SU-DHL-6 (cell line): ENCODE data around the gene GPR161.

ENCODE experiments used
- CTCF ChIP-seq: fragments of 200-600 bp; sonication (generic); IDR thresholded peaks from one replicate; pipeline ENCODE4 v1.5.1; 2017; ENCODE audit warnings: antibody characterized with exemption, mild to moderate bottlenecking, low read length, moderate library complexity; ENCODE audit not compliant: insufficient read depth, poor library complexity, severe bottlenecking
- EZH2phosphoT487 ChIP-seq: fragments of 200-600 bp; sonication (generic), shearing (Covaris generic); conservative IDR thresholded peaks from 2 replicates; pipeline ENCODE4 v1.6.1; 2018; ENCODE audit warnings: mild to moderate bottlenecking, antibody characterized with exemption, low read length, moderate library complexity, mixed read lengths

DNA sequence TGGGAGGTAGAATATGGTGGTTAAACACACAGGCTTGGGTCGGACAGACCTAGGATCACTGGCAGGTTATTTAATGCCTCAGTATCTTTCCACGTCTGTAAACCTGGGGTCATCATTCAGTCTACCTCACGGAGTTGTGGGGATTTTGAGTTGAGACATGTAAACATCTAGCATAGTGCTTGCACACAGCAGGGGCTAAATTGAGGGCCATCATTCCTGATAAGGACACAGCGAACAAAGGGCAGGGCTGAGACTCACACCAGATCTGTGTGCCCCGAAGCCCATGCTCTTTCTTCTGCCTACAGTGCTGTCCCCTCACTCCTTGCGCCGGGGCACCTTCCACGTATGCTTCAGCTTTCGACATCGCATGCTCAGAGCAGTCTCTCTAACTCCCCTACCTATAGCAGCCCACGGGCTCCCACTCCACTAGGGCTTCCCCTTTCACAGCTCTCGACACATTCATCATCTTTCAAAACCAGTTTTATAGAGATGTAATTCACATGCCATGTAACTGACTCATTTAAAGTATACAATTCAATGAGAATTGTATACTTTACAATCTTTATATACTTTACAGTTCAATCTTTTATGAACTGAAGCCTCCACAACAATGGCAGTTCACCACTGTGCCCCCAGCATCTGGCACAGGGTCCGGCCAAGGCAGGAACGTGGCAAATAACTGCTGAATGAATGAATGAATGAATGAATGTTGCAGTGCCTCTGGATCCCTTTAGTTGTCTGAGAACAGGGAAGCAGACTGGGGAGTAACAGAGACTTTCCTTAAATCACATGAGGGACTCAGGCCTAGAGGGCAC, 48.0 kb downstream of the GPR161 start:
- TF ChIP-seq CTCF (no peak), EZH2phosphoT487 (no peak)
